HFFc6 (cell line): ENCODE measurements around the gene MCM8. TPM values are rescaled to one million over a fixed set of nuclear protein-coding genes. Genes with fewer than 3 reads are reported as not detected.

Experiments
- DNase-seq: peaks from one replicate; pipeline ENCODE4 v3.0.0-alpha.2; 2018
- H3K27ac Mint-ChIP-seq: 2 replicates; pipeline ENCODE4 v1.8.0; 2020; ENCODE audit warnings: mild to moderate bottlenecking, mixed read lengths
- H3K27me3 Mint-ChIP-seq: 2 replicates; pipeline ENCODE4 v1.8.0; 2021; ENCODE audit warnings: mild to moderate bottlenecking, moderate library complexity, mixed read lengths; ENCODE audit not compliant: insufficient read depth
- H3K36me3 Mint-ChIP-seq: 2 replicates; pipeline ENCODE4 v1.8.0; 2021; ENCODE audit warnings: low read depth, mixed read lengths
- H3K4me1 Mint-ChIP-seq: 2 replicates; pipeline ENCODE4 v1.8.0; 2020; ENCODE audit warnings: low read depth, mixed read lengths
- H3K4me3 Mint-ChIP-seq: 2 replicates; pipeline ENCODE4 v1.8.0; 2020; ENCODE audit warnings: mild to moderate bottlenecking, moderate library complexity, mixed read lengths
- H3K9me3 Mint-ChIP-seq: 2 replicates; pipeline ENCODE4 v1.8.0; 2020; ENCODE audit warnings: mild to moderate bottlenecking, mixed read lengths
- total RNA-seq, 6 experiments: library from RNA; stranded (reverse); fragmentation: NEBNext Ultra II Directional; extraction: Animal tissue kit (Norgen Biotek cat#: 25700); gene quantifications; 2 replicates in 1 of 6; 3 replicates in 5 of 6; pipeline ENCODE4 v1.2.3, GENCODE V29; 2021
- TF ChIP-seq, protein P1 (sequence below): fragments of 200-600 bp; sonication (generic); IDR thresholded peaks from 2 replicates; pipeline ENCODE4 v1.5.0; 2021; ENCODE audit warnings: antibody characterized with exemption, mild to moderate bottlenecking

The MCM8 gene
- total RNA-seq, 6 experiments from 2014 or later = 7.6 to 14.2 (median 13.8) TPM

GRCh38 chr20:6040540-6040939, 90.1 kb downstream of the MCM8 start:
- Mint-ChIP-seq H3K4me1 (no peaks in the 10 kb centered on the region), H3K9me3 (no peaks in the 10 kb centered on the region), H3K4me3 (no peak overlapping the region), H3K27me3 (peaks cover 4% of the 10 kb centered on the region), H3K36me3 (peaks cover 38% of the 10 kb centered on the region), H3K27ac (no peak overlapping the region)
- DNase-seq = no peak
- TF ChIP-seq, protein P1, sequence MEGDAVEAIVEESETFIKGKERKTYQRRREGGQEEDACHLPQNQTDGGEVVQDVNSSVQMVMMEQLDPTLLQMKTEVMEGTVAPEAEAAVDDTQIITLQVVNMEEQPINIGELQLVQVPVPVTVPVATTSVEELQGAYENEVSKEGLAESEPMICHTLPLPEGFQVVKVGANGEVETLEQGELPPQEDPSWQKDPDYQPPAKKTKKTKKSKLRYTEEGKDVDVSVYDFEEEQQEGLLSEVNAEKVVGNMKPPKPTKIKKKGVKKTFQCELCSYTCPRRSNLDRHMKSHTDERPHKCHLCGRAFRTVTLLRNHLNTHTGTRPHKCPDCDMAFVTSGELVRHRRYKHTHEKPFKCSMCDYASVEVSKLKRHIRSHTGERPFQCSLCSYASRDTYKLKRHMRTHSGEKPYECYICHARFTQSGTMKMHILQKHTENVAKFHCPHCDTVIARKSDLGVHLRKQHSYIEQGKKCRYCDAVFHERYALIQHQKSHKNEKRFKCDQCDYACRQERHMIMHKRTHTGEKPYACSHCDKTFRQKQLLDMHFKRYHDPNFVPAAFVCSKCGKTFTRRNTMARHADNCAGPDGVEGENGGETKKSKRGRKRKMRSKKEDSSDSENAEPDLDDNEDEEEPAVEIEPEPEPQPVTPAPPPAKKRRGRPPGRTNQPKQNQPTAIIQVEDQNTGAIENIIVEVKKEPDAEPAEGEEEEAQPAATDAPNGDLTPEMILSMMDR = no peak

GRCh38 chr20:6040958-6041807, 90.7 kb downstream of the MCM8 start:
- Mint-ChIP-seq H3K4me1 (no peaks in the 10 kb centered on the region), H3K9me3 (no peaks in the 10 kb centered on the region), H3K36me3 (peaks cover 38% of the 10 kb centered on the region), H3K4me3 (no peak overlapping the region), H3K27ac (no peak overlapping the region), H3K27me3 (peaks cover 4% of the 10 kb centered on the region)
- TF ChIP-seq, protein P1 = no peak
- DNase-seq = no peak

- H3K9me3 Mint-ChIP-seq = no peaks in the 10 kb centered on the region
- no peak for DNase-seq
- H3K27ac Mint-ChIP-seq = no peak overlapping the region
- H3K36me3 Mint-ChIP-seq = peaks cover 38% of the 10 kb centered on the region
- TF ChIP-seq, protein P1 = no peak
- peaks cover 4% of the 10 kb centered on the region for H3K27me3 Mint-ChIP-seq
- H3K4me1 Mint-ChIP-seq = no peaks in the 10 kb centered on the region
- H3K4me3 Mint-ChIP-seq = no peak overlapping the region
These were observed 91.4 kb downstream of the MCM8 start for GRCh38 chr20:6041808-6042265.

- H3K4me3 Mint-ChIP-seq = no peak overlapping the region
- peaks cover 29% of the 10 kb centered on the region for H3K36me3 Mint-ChIP-seq
- DNase-seq = no peak
- H3K27ac Mint-ChIP-seq = no peak overlapping the region
- no peaks in the 10 kb centered on the region for H3K4me1 Mint-ChIP-seq
- H3K27me3 Mint-ChIP-seq = peaks cover 4% of the 10 kb centered on the region
- TF ChIP-seq, protein P1 = no peak
- no peaks in the 10 kb centered on the region for H3K9me3 Mint-ChIP-seq
These were observed 93.7 kb downstream of the MCM8 start for GRCh38 chr20:6044115-6044514.

- peaks cover 6% of the 10 kb centered on the region for H3K27me3 Mint-ChIP-seq
- no peak overlapping the region for H3K4me3 Mint-ChIP-seq
- H3K36me3 Mint-ChIP-seq = peaks cover 17% of the 10 kb centered on the region
- no peak for DNase-seq
- H3K27ac Mint-ChIP-seq = no peak overlapping the region
- H3K9me3 Mint-ChIP-seq = no peaks in the 10 kb centered on the region
- H3K4me1 Mint-ChIP-seq = no peaks in the 10 kb centered on the region
- TF ChIP-seq, protein P1 = no peak
These were observed 95.1 kb downstream of the MCM8 start for GRCh38 chr20:6045566-6045965.
